GM12801 (cell line): Measurements from ENCODE around the gene SNTA1.

Source experiments
- TF ChIP-seq, protein P1 (sequence below): IDR thresholded peaks from one replicate; pipeline ENCODE4 v1.5.1; 2011; ENCODE audit warnings: control low read depth; ENCODE audit not compliant: insufficient read length; ENCODE audit errors: extremely low read depth

The SNTA1 gene

DNA sequence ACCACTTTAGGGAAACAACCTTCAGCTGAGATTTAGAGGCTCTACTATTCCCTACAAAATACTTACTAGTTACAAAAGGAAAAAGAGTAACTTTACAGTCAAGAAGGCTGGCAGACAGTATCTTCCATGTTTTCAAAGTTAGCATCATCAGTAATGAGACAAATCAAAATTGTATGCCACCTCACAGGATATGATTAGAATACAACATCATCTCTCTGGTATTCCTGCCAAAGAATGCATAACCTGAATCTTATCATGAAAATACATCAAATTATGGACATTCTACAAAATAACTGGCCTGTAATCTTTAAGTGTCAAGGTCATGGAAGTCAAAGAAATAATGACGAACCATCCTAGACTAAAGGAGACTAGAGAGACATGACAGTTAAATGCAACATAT lies 80.7 kb downstream of the SNTA1 start:
- TF ChIP-seq, protein P1, sequence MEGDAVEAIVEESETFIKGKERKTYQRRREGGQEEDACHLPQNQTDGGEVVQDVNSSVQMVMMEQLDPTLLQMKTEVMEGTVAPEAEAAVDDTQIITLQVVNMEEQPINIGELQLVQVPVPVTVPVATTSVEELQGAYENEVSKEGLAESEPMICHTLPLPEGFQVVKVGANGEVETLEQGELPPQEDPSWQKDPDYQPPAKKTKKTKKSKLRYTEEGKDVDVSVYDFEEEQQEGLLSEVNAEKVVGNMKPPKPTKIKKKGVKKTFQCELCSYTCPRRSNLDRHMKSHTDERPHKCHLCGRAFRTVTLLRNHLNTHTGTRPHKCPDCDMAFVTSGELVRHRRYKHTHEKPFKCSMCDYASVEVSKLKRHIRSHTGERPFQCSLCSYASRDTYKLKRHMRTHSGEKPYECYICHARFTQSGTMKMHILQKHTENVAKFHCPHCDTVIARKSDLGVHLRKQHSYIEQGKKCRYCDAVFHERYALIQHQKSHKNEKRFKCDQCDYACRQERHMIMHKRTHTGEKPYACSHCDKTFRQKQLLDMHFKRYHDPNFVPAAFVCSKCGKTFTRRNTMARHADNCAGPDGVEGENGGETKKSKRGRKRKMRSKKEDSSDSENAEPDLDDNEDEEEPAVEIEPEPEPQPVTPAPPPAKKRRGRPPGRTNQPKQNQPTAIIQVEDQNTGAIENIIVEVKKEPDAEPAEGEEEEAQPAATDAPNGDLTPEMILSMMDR = no peak

GRCh38 chr20:33359399-33360261 lies 83.9 kb downstream of the SNTA1 start:
- TF ChIP-seq, protein P1 = no peak
